ENCODE data around the gene MVB12B.

MVB12B gene

DNA sequence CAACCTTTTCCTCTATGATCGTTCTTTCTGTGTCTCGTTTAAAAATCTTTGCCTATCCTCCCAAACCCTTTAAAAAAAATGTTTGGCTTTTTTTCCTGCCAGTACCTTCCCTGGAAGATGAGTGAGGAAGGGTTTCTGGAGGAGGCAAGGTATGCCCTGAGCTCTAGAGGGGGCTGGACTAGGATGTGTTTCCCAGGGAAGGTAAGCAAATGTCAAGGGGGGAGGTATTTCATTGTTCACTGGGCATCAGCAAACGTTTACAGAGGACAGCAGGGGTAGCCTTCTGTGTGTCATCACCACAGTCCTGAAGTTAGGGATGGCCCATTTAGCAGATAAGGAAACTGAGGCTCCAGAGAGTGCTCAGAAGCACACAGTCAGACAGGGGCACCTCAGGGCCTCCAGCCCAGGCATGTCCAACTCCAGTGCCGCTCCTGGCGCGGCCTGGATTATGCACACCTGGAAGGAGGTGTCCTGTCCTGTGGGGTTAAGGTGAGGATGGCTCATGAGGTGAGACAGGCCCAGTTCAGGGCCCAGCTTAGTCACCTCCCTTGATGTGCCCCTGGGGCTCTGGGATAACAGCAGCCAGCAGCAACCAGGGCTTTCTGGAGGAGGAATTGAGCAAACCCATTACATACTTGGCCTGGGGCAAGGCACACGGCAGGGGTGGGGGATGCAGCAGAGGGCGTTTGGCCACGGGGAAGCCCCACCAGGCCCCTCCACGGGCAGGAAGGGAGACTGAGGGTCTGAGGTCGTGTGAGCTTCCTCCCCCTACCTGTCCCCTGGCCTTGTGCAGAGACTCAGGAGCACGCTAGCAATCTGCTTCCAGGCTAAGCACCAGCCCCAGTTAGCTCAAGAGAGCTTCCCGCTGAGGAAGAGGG lies 186.8 kb downstream of the MVB12B start:
- DNase-seq = no peak

DNA sequence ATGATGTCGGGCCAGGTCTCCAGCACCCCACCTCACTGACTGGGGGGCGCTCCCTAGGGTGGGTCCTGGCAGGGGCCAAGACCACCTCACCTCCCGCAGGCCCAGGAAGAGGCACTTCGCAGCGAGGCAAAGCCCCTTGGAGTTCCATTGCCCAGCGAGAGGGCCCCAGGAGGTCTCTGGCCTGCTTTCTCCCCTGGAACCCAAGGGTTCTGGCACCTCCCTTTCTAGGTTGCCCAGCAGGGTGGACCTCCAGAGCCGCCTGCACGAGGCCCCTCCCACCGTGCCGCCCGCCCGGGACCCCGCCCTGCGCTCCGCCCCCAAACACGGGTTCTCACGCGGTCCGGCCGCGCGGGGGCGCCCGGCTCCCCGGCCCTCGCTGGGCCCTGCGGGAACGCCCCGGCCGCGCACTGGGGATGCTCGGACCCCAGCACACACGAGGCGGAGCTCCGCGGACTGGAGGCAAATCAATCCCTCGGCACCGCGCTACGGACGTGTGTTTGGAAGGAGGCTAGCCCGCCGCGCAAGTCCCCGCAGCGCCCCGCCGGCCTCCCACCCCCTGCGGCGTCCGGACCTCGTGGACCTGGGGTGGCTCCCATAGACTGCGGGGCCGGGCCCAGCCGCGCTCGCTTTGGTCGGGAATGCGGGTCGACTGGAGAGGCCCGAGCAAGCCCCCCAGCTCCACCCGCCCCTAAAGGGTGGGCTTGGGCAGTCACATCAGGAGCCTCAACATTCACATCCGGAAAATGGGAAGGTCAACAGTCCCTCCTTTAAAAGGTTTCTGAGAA lies 187.6 kb downstream of the MVB12B start:
- DNase-seq = no peak

DNA sequence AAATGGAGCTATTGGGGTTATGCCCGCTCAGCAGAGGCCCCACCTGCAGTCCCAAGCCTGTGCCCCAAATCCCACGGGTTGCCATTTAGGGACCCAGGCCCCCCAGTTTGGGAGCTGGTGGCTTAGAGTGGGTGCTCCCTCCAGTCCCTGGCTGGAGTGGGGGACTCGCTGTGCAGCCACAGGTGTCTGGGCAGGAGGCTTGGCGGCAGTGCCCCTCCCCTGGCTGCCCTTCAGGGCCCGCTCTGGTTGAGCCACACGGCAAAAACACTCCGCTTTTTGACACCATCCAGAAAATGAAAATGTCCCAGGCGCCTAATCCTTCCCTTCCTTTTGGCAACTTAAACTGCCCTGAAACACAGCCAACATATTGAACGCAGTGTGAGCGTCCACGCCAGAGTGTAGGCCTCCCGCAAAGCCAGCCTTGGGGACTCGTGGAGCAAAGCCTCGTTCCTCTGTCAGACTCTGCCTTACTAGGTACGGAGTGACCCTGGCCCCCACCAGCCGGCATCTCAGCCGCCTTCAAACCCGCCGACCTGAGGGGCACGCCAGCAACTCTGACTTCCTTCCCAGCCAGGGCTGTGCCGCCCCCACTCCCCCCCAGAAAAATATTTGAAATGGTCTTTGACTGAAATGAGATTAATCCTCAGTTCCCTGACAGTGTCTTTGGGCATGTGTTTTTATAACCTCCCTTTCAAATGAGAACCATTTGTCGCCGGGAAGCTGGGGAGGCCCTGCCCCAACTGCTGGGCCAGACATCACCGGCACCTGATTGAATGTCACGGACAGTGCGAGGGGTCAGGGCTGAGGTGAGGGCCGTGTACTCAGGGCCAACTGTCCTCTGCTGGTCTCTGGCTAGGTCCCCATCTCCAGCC lies 188.6 kb downstream of the MVB12B start:
- DNase-seq = no peak

DNA sequence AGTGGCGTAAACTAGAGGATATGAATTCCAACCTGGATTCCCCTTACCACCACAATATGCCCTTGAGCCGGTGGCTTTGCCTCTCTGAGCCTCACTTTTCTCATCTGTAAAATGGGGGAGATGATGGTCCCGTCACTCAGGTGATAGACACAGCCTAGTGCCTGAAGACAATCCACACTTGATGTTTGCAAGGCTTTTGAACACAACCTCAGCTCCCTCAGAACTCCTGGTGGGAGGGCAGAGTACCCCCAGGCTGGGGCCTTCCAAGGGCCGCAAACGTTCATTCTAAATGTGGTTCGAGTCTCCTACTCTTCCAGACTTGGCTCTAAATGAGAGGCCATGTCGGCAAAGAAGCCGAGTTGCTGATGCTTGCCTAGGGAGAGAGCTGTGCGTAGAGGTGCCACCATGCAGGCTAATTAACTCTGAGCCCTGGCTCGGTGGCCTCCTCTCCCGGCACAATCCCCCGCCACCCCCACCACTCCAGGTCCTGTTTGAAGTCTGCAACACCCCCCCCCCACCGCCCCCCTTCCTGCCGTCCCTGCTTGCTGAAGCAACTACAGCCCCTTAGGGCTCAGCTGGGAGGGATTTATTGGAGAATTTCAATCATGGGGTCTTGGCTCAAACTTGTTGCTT lies 189.4 kb downstream of the MVB12B start:
- no peak for DNase-seq

GRCh38 chr9:126516561-126516935 lies 189.9 kb downstream of the MVB12B start:
- no peak for DNase-seq

DNA sequence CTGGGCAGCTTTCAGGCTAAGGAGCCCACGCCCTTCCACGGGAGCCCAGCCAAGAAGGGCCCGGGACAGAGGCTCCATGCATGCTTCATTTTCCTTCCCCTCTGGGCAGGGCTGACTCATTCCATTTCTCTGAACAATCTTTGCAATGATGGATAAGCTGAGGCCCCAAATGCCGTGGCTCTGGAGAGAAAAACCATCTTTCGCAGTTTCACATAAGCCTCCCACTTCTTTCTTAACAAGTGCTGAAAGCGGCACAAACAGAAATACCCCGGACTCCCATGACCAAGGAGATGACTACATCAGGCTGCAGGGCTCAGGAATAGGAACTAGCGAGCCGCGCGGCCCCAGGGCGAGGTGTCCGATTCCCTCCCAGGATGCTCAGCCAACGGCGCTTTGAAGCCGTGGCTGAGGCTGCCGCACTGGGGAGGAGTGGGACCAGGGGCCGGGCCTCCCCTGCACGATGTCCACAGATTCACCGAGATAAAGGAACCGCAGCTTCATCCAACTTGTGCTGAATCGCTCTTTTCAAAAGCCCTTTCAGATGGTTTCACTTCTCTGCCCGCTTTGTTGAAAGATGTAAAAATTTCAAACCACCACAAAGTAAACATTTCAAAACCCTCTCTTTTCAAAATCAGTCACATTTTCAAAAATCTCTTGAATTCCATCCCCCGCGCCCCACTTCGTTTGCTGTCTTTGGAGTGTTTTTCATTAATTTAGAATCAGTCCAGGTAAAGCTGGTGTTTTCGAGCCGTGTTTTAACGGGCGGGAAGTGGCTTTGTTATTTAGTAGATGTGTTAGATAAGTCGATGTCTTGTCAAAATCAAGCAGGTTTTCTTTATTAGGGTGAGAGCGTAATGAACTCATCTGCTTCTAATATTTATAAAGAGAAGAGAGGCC lies 190.6 kb downstream of the MVB12B start:
- peak; percentile 39 for DNase-seq

GRCh38 chr9:126517833-126518356 lies 191.3 kb downstream of the MVB12B start:
- no peak for DNase-seq

DNA sequence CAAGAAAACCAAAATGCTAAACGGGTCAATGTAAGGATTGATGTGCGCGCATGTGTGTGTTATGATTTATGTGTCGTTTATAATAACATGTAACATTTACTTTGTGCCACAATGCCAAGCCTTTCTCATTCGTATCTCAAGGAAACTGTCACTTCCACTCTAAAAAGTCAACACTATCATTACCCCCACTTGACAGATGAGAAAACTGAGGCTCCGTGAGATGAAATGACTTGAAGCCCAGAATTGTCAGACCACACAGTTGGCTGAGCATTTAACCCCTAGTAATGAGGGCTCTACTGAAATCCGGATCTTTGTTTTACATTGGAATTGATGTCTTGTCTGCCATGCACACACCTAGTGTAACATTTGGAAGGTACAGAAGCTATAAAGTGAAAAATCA lies 192.1 kb downstream of the MVB12B start:
- no peak for DNase-seq

- DNase-seq = no peak
Measured at GRCh38 chr9:126519660-126520420, 193.2 kb downstream of the MVB12B start.

- DNase-seq = no peak
Measured at GRCh38 chr9:126520453-126520852, 193.8 kb downstream of the MVB12B start.

DNA sequence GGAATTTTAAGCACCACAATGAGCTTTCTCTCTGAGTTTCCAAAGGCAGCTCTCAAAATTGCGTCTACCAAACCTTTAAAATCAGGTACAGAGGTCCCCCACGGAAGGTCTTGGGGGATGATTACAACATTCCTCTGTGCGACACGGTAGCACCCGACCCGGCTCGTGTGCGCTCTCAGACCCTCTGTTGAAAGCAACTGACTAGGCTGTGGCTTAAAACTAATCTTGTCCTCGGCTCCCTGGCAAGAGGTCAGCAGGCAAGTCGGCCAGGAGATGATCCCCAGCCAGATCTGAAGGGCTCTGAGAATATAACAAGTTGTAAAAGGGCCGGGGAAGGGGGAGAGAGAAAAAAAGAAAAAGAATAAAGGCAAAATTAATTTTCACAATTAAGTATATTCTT lies 194.5 kb downstream of the MVB12B start:
- no peak for DNase-seq

DNA sequence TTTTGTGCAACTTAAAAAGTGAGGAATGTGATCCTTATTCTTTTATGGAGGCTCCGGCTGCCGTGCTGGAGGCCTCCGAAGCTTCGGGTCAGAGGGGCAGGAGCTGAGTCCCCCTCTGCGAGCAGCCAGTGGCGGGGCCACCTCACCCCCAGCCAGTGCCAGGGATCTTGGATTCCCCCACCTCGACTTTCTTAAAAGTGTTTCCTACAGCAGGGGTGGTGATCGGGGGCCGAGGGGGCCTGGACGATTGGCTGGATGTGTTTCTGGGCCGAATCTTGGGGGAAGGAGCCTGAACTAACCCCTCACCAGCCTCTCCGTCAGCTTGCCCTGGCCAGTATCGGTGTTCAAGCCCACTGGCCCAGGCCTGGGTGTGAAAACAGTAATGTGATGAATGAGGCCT lies 194.9 kb downstream of the MVB12B start:
- DNase-seq = no peak

- no peak for DNase-seq
Measured at GRCh38 chr9:126521976-126522590, 195.5 kb downstream of the MVB12B start.

- no peak for DNase-seq
Measured at GRCh38 chr9:126522612-126523356, 196.2 kb downstream of the MVB12B start.

DNA sequence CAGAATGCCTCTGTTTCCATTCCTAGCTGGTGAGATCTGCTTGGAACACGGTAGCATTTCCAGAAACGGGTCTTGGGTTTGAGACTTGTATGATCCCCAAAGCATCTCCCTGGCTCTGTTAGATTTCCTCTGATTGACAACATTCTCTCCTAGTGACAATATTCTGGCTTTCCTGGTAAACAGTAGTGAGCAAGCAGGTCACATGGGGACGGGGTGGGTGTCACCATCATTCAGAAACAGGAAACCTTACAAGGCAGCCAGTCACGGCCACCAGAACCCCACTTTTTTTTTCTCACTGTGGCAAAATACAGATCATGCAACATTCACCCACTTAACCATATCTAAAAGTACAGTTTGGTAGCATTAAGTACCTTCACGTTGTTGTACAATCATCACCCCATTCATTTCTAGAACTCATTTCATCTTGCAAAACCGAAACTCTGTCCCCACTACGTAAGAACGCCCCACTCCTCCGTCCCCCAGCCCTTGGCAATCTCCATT lies 197.0 kb downstream of the MVB12B start:
- DNase-seq = no peak

DNA sequence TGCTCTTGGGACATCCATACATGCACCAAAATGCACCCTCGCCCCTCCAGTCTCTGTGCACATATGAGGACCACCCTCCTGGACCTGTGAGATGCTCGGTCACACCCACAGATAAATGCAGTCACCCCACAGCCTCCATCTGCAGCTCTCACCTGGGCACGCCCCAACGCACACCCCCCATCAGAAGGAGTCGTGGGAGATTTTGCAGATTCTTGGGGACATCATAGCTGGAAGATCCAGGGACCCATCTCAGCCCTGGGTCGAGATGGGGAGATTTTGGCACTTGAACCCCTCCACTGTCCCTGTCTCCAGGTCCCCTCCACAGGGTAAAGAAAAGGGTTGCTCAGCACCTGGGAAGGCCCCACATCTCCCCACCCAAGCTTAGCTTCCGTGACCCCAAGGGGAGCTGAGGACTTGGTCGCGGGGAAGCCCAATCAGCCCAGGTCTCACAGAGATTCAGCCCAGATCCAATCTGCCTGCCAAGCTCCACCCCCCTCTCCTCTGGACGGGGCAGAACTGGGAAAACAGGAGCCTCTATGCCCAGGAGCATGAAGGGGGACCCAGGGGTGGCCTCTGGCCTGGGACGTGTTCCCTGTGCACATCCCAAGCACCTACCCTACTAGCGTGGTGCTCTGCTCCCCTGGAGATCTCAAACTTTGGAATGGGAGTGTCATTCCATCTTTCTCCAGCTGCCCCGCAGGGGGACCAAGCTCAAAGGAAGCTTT lies 197.9 kb downstream of the MVB12B start:
- DNase-seq = no peak

GRCh38 chr9:126526218-126527108 lies 199.8 kb downstream of the MVB12B start:
- no peak for DNase-seq
